K562 (cell line): ENCODE measurements around the gene DAPK3. TPM values are rescaled to one million over a fixed set of nuclear protein-coding genes. Genes with fewer than 3 reads are reported as not detected.

ENCODE experiments used
- ELF1 ChIP-seq: fragments of 200-800 bp; sonication (Bioruptor generic); IDR thresholded peaks from 2 replicates; pipeline ENCODE4 v1.6.1; 2016; ENCODE audit warnings: missing genetic modification characterization, missing compliant biosample characterization
- ETV6 ChIP-seq, 3 experiments: fragments of 150-350 bp in 1 of 3; sonication (generic) in 1 of 3; formaldehyde crosslinking in 1 of 3; IDR thresholded peaks; 2 replicates each; pipeline versions ENCODE4 v1.6.1 to v1.8.0; 2014 to 2022; ENCODE audit warnings: borderline replicate concordance in 2 of 3, low read depth in 2 of 3, antibody characterized with exemption in 1 of 3, low read length in 1 of 3, mild to moderate bottlenecking in 1 of 3, missing genetic modification reagents in 1 of 3
- GABPB1 ChIP-seq: sonication (generic); formaldehyde crosslinking; IDR thresholded peaks from 2 replicates; pipeline ENCODE4 v1.8.0; 2022; ENCODE audit warnings: mild to moderate bottlenecking, missing genetic modification reagents
- HDAC6 ChIP-seq: IDR thresholded peaks from 2 replicates; pipeline ENCODE4 v1.6.1; 2012; ENCODE audit warnings: low read depth, mild to moderate bottlenecking, control low read depth, inconsistent platforms, low read length, moderate library complexity
- HLTF ChIP-seq: fragments of 450-650 bp; IDR thresholded peaks from 2 replicates; pipeline ENCODE4 v1.6.1; 2016
- HMGN3 ChIP-seq: IDR thresholded peaks from 2 replicates; pipeline ENCODE4 v1.6.1; 2011; ENCODE audit warnings: borderline replicate concordance, low read depth, mild to moderate bottlenecking, mixed read lengths, low read length; ENCODE audit not compliant: insufficient read length; ENCODE audit errors: extremely low read depth
- HOXB6 ChIP-seq: fragments of 250-450 bp; sonication (Bioruptor Pico); IDR thresholded peaks from 2 replicates; pipeline ENCODE4 v1.5.1; 2022; ENCODE audit warnings: mild to moderate bottlenecking, borderline replicate concordance
- RBM22 ChIP-seq: fragments of 200-400 bp; formaldehyde crosslinking; IDR thresholded peaks from 2 replicates; pipeline ENCODE4 v1.6.1; 2018; ENCODE audit warnings: low read length, low read depth; ENCODE audit not compliant: poor library complexity, severe bottlenecking
- SRSF9 ChIP-seq: fragments of 200-400 bp; formaldehyde crosslinking; IDR thresholded peaks from 2 replicates; pipeline ENCODE4 v1.6.1; 2017; ENCODE audit warnings: low read depth, low read length, borderline replicate concordance
- STAT5B ChIP-seq: fragments of 250-450 bp; sonication (Bioruptor Pico); IDR thresholded peaks from 2 replicates; pipeline ENCODE4 v1.8.0; 2021; ENCODE audit warnings: mild to moderate bottlenecking, inconsistent platforms
- TGIF2 ChIP-seq: sonication (generic); formaldehyde crosslinking; IDR thresholded peaks from 2 replicates; pipeline ENCODE4 v1.8.1; 2022; ENCODE audit warnings: mild to moderate bottlenecking, missing genetic modification reagents, moderate library complexity
- ZBTB34 ChIP-seq: fragments of 250-450 bp; sonication (Bioruptor Pico); IDR thresholded peaks from 2 replicates; pipeline ENCODE4 v1.8.0; 2021; ENCODE audit warnings: mild to moderate bottlenecking, moderate library complexity
- ZC3H11A ChIP-seq: IDR thresholded peaks from 2 replicates; pipeline ENCODE4 v1.6.1; 2012; ENCODE audit warnings: low read depth, low read length, improper control_type of control experiment
- ZFP30 ChIP-seq: fragments of 250-450 bp; sonication (Bioruptor Pico); IDR thresholded peaks from 2 replicates; pipeline ENCODE4 v1.8.0; 2022; ENCODE audit warnings: moderate library complexity, mild to moderate bottlenecking, inconsistent platforms, borderline replicate concordance
- ZNF165 ChIP-seq: fragments of 250-450 bp; sonication (Bioruptor Pico); IDR thresholded peaks from 2 replicates; pipeline ENCODE4 v1.4.0; 2020; ENCODE audit warnings: borderline replicate concordance
- ZNF561 ChIP-seq: fragments of 450-650 bp; formaldehyde crosslinking; conservative IDR thresholded peaks from 2 replicates; pipeline ENCODE4 v1.4.0; 2020; ENCODE audit warnings: mild to moderate bottlenecking, moderate library complexity
- ZNF592 ChIP-seq: fragments of 450-650 bp; IDR thresholded peaks from 2 replicates; pipeline ENCODE4 v1.6.1; 2017; ENCODE audit warnings: antibody characterized with exemption, mild to moderate bottlenecking
- polyA plus RNA-seq, 8 experiments: library from polyadenylated mRNA; depleted of rRNA in 4 of 8; stranded (reverse) in 5 of 8; unstranded in 3 of 8; fragments of >200 nt; fragmentation: Nextera tagmentation in 2 of 8; fragmentation: Illumina TruSeq in 1 of 8; extraction: Ambion mirVana in 2 of 8; extraction: Trizol in 1 of 8; gene quantifications; 2 replicates each; pipeline versions ENCODE4 v1.2.1 to v1.2.3, GENCODE V29; 2011 to 2014; ENCODE audit warnings: inconsistent platforms in 1 of 8, missing spikeins in 1 of 8
- total RNA-seq, 7 experiments: library from RNA; depleted of rRNA in 6 of 7; stranded (reverse); fragments of >200 nt in 6 of 7; fragmentation: Illumina TruSeq in 2 of 7; extraction: Trizol in 2 of 7; gene quantifications; 2 replicates each; pipeline versions ENCODE4 v1.2.1 to v1.2.3, GENCODE V29; 2011 to 2021; ENCODE audit warnings: low replicate concordance in 1 of 7
- TF ChIP-seq, protein P1 (sequence below): fragments of 450-650 bp; IDR thresholded peaks from 2 replicates; pipeline ENCODE4 v1.7.0; 2016; ENCODE audit warnings: borderline replicate concordance
- TF ChIP-seq, protein P2 (sequence below): sonication (generic); formaldehyde crosslinking; IDR thresholded peaks from 2 replicates; pipeline ENCODE4 v1.8.0; 2022; ENCODE audit warnings: missing genetic modification reagents, mild to moderate bottlenecking, borderline replicate concordance

Gene DAPK3
- total and polyA plus RNA-seq, 9 of the 15 experiments (the other 6 are each of a cell fraction or from before 2014, with no cell fraction given): 0.14 to 63.4 (median 25.0) TPM

GRCh38 chr19:3970808-3971598, at the start of gene DAPK3 (continued):
- TF ChIP-seq HOXB6 (CRISPR knock-in tag) (no peak), STAT5B (CRISPR knock-in tag) (no peak), ZBTB34 (CRISPR knock-in tag) (no peak), HDAC6 (no peak), ZNF561 (CRISPR knock-in tag) (no peak), ZNF165 (CRISPR knock-in tag) (no peak), TGIF2 (CRISPR knock-in tag) (no peak), ELF1 (tag) (peak; percentile 89), RBM22 (no peak), ETV6 (IDR thresholded peaks at IDR 0.05; ENCODE audit: borderline replicate concordance in 1 of 2, low read depth in 2 of 2, low read length in 1 of 2) (no peak), ETV6 (CRISPR knock-in tag; IDR thresholded peaks at IDR 0.05; ENCODE audit: borderline replicate concordance) (0 out of 2 replicates have a peak, but pooled peaks have one; percentile 30), ZFP30 (CRISPR knock-in tag) (no peak), SRSF9 (no peak), GABPB1 (CRISPR knock-in tag) (peak; percentile 98), ZNF592 (no peak), HMGN3 (peak; percentile 91), HLTF (no peak), ZC3H11A (peak; percentile 17; the same call in 1 of the 2 replicates)
- TF ChIP-seq, protein P1, sequence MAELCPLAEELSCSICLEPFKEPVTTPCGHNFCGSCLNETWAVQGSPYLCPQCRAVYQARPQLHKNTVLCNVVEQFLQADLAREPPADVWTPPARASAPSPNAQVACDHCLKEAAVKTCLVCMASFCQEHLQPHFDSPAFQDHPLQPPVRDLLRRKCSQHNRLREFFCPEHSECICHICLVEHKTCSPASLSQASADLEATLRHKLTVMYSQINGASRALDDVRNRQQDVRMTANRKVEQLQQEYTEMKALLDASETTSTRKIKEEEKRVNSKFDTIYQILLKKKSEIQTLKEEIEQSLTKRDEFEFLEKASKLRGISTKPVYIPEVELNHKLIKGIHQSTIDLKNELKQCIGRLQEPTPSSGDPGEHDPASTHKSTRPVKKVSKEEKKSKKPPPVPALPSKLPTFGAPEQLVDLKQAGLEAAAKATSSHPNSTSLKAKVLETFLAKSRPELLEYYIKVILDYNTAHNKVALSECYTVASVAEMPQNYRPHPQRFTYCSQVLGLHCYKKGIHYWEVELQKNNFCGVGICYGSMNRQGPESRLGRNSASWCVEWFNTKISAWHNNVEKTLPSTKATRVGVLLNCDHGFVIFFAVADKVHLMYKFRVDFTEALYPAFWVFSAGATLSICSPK: no peak
- TF ChIP-seq, protein P2, sequence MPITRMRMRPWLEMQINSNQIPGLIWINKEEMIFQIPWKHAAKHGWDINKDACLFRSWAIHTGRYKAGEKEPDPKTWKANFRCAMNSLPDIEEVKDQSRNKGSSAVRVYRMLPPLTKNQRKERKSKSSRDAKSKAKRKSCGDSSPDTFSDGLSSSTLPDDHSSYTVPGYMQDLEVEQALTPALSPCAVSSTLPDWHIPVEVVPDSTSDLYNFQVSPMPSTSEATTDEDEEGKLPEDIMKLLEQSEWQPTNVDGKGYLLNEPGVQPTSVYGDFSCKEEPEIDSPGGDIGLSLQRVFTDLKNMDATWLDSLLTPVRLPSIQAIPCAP (CRISPR knock-in tag): no peak
